IPS-NIHi11 (cell line): Measurements from ENCODE around the gene KLHDC4.

Experiments
- DNase-seq: peaks from one replicate; pipeline ENCODE4 v3.0.0; 2012; ENCODE audit warnings: mixed read lengths, low spot score

Gene KLHDC4

DNA sequence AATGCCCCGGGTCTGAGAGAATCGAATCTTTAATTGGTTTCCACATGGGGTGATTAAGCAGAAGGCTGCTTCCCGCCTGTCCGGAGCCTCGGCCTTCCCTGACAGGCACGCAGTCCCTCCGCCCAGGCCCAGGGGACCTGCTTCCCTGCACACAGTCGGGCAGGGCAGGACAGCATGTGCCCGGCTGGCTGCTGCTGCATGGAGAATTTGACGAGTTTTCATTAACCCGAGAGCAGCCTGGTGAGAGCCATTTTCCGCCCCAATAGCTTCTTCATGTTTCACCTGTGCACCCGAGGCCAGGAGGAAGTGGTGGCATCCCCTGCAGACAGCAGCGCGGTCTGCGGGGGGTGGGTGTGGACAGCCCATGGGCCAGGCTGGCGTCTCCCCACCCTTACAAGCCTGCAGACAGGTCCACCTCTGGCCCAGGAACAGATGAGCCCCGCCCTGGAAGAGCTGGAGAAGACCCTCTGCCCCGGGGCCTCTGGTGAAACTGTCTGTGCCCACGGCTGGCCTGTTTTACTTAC is 67.0 kb downstream of the KLHDC4 start:
- no peak for DNase-seq

DNA sequence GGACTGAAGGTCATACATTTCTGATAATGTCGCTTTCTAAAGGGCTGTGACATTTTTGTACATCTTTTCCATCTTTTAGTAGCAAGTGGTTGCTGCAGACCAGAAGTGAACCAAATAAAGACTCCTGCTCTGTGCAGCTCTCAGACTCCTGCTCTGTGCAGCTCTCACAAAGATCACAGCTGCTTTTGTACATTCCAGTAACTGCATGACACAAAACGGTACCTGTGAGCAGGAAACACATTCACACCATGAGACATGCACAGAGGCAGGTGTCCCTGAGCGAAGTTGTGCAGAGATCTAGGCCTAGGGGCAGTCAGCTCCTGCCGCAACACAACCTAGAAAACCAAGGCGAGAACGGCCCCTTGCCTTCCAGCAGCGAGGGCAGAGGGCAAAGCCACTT is 67.5 kb downstream of the KLHDC4 start:
- no peak for DNase-seq

DNA sequence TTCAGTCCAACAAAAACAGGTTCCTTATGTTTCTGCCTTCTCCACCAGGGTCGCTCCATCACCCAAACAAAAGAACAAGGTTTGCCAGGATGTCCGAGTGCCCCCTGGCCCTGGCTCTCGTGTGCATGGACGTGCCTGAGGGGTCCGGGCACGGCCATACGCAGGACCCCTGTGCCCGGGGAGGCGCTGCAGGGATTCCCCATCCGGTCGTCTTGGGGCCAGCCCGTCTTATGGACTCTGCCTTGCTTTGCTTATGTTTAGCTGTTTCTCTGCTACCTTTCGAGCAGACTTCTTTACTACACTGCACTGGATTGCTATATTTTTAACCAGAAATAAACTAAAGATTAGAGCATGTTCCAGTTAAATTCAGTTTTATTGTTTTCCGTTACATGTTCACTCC is 68.0 kb downstream of the KLHDC4 start:
- DNase-seq: no peak

DNA sequence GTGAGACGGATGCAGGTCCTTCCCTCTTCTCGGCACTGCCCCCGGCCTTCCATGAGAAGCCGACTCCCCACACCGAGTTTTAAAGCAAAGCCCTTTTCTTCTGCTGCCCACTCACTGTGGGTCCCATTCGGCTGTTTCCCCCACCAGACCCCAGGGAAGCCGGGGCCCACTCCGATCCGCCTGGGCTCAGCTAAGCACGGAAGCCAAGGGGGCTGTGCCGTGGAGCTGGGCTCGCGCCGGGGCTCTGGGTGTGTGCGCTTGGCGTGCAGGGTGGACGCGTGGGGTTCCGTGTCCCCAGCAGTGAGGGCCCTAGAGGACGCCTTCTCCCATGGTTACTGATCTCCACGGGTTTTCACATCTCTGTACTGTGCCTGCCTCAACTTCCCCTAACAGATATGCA is 68.5 kb downstream of the KLHDC4 start:
- no peak for DNase-seq

DNA sequence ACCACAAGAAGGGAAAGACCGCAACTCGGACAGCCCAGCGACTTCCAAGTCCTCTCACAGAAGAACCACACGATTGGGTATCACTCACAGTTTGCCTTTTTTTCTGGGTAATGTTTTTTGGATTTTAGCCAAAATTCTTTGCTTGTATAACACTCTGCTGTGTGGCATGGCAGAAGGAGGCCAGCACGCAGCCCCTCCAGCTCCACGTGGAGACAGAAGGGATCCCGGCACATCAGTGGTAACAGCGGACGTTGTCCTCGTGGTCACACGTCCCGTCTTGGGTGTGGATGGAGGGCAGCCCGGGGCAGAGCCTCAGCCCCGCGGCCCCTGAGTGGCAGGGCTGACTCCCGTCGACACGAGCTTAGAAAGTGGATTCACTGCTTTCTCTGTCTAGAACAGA is 69.1 kb downstream of the KLHDC4 start:
- no peak for DNase-seq

DNA sequence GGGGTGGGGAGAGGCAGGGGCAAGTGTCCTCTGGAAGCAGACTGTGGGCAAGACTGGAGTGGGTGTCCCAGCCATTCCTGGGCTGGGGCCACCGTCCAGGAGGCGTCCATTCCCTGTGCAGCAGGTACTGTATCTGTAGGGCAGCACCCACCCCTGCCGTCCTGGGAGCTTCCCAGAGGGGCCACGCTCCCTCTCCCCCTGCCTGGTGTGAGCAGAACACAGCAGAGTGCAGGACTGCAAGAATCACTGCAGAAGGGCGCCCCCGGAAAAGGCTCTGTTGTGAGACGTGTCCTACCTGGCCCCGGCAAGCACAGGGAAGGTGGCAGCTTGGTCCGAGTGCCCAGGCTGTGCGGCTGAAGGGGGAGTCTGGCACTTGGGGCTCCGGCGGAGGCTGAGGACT is 70.3 kb downstream of the KLHDC4 start:
- DNase-seq: no peak

DNA sequence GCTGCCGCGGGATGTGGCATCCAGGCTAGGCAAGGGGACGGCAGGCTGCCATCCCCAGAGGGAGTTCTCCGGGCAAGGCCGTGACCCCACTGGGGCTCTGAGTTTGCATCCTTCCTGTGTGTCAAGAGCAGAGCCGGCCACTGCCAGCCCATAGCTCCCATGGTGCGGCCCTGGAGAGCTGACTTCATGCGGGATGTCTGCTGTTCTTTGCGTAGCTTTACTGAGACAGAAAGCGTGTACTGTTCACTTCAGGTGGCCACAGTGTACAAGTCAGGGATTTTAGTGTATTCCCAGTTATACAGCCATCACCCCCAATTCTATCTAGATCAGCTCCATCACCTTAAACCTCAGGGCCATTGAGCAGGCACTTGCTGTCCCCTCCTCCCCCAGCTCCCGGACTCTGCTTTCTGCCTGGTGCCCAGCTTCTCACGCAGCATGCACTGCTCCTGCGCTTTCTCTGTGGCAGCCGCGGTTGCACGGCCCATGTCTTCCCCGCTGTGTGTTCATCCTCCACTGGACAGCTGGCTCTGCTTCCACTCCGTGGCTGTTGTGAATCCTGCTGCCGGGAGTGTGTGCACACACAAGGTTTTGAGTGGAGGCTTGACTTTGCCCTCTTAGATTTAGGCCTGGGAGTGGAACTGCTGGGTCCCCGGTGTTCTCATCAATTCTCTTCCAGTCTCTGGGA is 71.2 kb downstream of the KLHDC4 start:
- no peak for DNase-seq

DNA sequence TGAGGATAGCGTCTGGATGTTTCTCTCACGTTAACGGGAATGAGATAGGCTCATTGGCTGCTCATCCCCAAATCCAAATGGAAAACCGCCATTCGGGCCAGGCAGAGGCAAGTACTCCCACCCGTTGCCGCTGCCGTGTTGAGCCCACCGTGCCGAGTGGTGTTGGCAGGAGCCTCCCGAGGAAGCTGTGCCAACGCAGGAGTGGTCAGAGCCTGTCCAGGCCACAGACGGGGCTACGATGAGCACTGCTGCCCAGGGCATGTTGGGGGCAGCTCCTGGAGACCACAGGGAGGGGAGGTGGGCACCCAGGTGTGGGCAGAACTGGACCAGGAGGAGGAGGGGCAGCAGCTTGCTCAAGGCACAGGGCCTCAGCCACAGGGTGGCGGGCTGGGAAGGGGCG is 72.0 kb downstream of the KLHDC4 start:
- DNase-seq: no peak

DNA sequence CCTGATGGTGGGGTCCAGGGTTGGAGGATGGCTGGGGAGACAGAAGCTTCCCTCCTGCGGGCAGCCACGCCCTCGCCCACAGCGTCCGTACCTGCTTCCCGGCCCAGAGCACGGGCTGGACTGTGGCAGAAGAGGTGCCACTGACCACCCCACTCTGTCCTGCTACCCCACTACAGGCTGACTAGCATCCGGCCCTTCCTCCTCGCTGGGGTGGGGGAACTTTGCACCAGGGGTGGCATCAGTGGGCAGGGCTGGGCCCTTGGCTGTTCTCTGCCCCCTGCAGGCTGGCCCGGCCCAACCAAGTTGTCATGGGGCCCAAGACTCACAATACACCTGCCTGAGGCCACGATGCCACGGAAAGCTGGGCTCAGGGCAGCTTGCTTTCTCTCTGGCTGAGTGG is 73.0 kb downstream of the KLHDC4 start:
- DNase-seq: no peak

DNA sequence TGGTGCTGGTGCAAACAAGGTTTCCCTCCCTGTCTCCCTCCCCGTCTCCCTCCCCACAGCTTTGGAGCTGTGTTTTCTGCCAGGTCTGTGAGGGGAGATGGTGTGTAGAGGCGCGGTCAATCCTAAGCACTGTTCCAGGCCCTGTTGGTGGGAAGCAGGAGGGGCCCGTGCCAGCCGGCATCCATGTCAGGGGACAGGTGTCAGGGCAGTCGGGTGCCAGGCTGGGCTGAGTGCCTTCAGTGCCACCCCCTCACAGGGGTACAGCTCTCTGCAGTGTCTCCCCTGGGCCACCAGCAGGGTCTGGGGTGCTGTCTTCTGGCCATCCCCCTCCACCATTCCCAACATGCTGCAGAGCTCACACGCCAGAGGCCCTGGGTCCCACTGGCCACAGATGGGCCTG is 73.6 kb downstream of the KLHDC4 start:
- DNase-seq: no peak

DNA sequence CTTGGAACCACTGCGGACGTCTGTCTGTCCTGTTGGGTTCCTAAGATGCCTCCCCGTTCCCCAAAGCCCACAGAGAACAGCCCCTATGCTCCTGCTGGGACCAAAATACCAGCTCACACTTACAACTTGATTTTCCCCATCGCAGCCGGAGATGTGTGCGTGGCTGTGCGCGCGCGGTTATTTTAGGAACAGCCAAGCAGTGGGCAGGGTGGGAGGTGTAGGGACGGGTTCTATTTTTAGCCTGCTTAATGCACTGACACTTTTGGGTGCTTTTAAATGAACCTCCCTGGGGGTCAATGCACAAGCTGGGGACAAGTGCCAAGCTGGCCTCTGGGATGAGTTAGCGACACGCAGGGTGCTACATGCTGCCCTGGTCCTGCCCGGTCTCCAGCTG is 74.1 kb downstream of the KLHDC4 start:
- DNase-seq: no peak

DNA sequence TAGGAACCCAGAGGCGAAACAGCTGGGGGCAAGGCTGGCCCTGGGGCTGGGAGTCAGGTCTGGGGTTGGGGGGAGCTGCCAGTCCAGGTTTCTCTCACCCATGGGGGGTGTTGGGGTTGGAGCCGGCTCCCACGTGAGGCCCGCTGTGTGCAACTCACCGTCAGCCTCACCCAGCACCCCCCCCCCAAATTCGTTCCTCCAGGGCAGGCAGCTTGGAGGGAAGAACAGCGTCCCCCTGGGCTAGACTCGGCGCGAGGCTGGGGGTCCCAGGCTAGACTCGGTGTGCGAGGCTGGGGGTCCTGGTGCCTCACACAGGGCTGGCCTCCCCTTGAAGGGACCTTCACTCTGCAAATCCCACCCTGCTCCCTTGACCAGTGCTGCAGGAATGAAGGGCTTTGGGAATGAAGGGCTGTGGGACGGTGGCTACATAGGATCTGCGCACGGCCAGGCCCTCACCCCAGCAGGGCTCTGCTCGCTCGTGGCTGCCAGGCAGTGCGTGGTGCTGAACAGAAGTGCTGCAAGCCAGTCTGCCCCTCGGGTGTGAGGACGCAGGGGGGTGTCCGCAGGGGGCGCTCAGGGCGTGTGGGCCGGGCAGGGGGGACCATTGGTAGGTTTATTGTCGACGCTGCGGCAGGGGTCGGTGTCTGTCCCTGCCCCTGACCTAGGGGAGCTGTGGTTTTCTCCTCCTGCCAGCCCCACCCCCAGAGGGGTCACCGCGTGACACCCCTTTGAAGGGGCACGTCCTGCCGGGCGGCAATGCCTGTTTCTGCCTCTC is 74.7 kb downstream of the KLHDC4 start:
- no peak for DNase-seq

DNA sequence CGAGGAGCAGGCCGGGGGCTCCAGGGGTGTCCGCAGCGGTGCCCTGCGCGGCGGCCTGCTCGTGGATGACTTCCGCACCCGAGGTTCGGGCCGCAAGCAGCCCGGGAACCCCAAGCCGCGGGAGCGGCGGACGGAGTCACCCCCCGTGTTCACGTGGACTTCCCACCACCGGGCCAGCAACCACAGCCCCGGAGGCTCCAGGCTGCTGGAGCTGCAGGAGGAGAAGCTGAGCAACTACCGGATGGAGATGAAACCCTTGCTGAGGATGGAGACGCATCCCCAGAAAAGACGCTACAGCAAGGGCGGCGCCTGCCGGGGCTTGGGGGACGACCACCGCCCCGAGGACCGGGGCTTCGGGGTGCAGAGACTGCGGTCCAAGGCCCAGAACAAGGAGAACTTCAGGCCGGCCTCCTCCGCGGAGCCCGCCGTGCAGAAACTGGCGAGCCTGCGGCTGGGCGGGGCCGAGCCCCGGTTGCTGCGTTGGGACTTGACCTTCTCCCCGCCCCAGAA is 75.8 kb downstream of the KLHDC4 start:
- DNase-seq: no peak

DNA sequence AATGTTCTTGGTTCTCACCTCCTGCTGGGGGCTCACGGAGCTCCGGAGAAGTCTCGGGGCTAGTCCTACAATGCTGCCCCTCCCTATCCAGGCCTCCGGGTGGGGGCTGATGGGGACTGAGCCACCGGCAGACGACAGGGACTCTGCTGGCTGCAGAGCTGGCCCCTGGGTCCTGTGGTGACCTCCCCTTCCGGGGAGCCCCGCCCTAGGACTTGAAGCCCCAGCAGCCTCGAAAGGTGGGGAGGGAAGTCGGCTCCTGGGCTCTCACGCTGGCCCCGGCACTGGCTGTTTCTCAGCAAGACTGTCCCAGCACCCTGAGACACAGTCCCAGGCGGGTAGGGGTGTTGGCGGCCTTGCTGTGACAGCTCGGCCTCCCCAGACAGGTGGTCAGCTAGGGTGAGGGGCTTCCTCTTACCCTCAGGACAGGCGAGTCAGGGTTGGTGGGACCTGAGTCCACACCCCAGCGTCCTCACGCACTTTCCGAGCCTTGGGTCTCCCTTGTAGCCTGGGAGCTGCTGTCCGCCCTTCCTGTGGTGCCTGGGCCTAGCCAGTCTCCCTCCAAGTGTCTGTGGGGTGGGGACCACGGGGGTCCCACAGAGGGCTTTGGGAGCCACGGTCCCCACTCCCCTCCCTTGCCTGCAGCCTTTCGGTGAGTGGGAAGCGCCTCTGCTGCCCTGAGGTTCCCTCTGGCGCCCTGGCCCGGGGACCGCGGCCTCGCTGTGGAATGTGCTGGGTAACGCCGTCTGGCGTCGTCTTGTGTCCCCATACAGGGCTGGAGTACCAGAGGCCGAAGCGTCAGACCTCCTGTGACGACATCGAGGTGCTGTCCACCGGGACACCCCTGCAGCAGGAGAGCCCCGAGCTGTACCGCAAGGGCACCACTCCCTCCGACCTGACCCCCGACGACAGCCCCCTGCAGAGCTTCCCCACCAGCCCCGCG is 76.6 kb downstream of the KLHDC4 start:
- DNase-seq: no peak

DNA sequence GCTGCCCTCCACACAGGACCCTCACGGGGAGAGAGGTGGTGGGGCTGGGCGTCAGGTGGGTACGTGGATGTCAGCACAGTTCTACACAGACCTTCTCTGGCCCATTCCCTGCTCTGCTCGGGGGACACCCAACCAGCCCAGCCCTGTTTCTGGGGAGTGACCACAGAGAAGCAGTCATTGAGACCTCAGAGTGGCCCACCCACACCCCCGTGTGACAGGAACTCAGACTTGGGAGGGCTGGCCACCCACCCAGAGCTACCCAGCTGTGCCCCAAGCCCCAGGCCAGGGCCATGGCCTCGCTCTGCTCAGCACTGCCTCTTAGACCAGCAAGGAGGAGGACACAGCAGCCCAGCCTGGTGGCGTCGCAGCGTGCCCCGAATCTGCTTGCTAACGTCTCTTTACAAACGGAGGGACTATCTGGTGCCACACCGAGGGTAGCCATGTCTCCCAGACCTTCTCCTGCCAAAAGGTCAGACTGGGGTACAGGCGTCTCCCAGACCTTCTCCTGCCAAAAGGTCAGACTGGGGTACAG is 77.7 kb downstream of the KLHDC4 start:
- no peak for DNase-seq

DNA sequence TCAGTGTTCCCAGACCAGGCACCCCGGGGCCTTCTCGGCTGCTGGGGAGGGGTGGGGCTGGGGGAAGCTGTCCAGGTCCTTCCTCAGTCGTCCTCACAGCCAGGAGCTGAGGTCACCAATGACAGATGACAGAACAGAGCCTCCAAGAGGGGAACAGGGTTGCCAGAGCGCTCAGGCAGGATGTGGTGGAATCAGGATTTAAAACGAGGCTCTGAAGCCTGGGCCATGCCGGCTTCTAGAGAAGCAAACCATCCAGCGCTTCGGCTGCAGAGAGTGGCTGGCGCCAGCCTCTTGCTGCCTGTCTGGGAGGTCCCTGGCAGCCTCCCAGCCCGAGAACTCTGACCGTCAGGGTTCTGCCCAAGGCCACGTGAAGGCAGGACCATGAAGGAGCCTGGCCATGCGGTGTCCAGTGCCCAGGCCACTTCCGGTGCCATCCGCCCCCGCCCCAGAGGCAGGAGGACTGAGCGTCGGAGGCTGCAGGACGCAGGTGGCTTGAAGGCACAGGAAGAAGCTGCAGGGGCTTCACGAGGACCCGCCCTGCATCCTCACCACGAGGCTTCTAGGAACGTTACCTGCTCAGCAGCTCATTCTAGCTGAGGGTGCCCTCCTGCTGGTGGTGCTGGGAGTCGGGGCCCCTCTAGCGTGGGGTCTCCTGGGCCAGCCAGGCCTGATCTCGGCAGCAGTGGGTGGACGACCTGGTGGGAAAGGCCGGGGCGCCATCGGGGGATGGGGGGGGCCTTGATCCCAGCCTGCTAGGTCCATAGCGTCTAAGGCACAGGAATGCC is 78.5 kb downstream of the KLHDC4 start:
- no peak for DNase-seq

DNA sequence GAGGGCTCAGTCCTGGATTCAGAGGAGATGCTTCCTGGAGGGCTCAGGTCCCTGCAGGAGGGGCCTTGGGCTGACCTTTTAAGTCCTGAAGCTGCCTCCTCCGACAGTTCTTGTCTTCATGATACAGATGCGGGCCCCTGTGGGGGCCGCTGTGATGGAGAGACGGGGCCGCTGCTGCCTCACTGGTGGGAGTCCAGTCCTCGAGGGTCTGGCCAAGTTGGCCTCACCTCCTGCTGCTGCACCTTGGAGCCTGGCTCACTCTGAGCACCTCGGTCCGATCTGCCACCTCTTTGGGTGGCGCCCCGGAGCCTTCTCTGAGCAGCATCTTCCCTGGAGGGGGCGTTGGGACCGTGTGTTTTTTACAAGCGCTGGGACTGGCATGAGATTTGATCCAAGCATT is 79.1 kb downstream of the KLHDC4 start:
- DNase-seq: no peak

DNA sequence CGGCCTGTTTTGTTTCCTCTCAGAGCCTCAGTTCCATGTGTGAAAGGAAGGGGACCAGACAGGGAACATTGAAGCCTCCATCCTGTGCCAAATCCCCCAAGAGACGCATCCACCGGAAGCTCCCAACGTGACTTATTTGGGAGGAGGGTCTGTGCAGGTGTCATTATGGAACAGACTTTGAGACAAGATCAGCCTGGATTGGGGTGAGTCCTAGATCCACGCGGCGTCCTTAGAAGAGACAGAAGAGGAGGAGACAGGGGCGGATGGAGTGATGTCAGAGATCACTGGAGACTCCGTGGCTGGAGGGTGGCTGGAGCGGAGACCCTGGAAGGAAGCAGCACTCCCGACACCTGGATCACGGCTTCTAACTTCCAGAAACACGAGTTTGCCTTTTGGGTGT is 80.0 kb downstream of the KLHDC4 start:
- DNase-seq: no peak

DNA sequence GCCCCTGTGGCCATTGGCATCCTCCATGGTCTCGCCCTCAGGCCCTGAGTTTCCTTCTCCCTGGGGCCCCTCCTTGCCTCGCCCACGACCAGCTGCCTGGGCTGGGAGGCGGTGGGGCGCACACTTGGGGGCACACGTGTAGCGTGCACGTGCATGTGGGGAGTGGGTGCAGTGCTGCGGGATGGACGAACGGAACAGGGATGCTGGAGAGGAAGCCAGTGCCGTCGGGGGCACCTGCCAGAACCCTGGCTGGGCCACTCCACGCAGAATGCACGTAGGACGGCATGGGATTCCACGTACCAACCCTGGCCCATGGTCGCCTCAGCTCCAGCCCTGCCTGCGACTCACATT is 80.4 kb downstream of the KLHDC4 start:
- no peak for DNase-seq

DNA sequence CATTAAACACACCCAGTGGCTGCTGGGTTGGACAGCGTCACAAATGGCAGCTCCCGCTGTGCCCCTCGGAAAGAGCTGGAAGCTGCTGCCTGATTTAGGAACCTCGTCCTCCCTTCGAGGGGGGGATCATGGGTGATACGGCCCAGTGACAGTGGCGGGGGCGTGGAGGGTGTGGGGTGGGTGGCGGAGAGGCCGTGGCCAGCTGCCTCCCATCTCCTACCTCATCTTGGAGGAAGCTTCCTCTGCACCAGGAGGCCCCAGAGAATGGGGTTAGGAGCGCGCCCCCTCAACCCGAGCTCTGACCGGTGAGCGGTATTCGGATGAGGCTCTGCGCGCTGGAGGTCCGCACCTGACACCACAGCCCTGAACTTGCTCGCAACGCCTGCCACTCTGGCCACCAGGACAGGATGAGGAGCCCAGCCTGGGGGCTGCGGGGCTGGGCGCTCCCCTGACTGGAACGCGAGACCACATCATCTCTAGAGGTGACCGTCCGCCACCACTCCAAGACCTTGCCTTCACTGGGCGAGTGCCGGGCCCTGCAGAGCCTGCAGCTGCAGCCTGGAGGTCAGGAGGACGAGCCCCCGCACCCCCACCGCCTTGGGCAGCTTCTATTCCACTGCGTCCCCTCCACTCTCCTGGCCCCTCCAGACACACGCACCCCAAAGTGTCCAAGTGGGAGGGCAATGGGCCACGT is 80.9 kb downstream of the KLHDC4 start:
- DNase-seq: no peak
